Prostate gland (tissue), 2 donors: Measurements from ENCODE around the gene ZFHX3. TPM values are rescaled to one million over a fixed set of nuclear protein-coding genes. Genes with fewer than 3 reads are reported as not detected.

Experiments
- DNase-seq: peaks from one replicate; pipeline ENCODE4 v3.0.0-alpha.2; 2019; ENCODE audit warnings: low spot score
- H3K27ac ChIP-seq, 2 donors: fragments of 200-600 bp; sonication (generic); 2 replicates each; pipeline ENCODE4 v1.5.1; 2017 to 2019
- H3K27me3 ChIP-seq: fragments of 200-600 bp; sonication (generic); replicated peaks from 2 replicates; pipeline ENCODE4 v1.5.1; 2019; ENCODE audit not compliant: insufficient read depth
- H3K36me3 ChIP-seq, 2 donors: fragments of 200-600 bp; sonication (generic); 1 replicate in 1 of 2; 2 replicates in 1 of 2; pipeline versions ENCODE4 v1.5.1 to v1.8.1; 2017 to 2019
- H3K4me1 ChIP-seq: fragments of 200-600 bp; sonication (generic); replicated peaks from 2 replicates; pipeline ENCODE4 v1.5.1; 2019
- H3K4me3 ChIP-seq, 2 donors: fragments of 200-600 bp; sonication (generic); 2 replicates each; pipeline ENCODE4 v1.5.1; 2017 to 2019
- H3K9me3 ChIP-seq: fragments of 200-600 bp; sonication (generic); 2 replicates; pipeline ENCODE4 v1.5.1; 2017
- POLR2A ChIP-seq: fragments of 450-650 bp; IDR thresholded peaks from one replicate; pipeline ENCODE4 v1.6.1; 2016; ENCODE audit warnings: antibody characterized with exemption, mild to moderate bottlenecking
- POLR2AphosphoS5 ChIP-seq: sonication (generic); formaldehyde crosslinking; IDR thresholded peaks from one replicate; pipeline ENCODE4 v1.6.1; 2017; ENCODE audit warnings: antibody characterized with exemption
- WGBS: methylation state at CpG from one replicate; pipeline ENCODE4 v1.1.5; 2018; 5-methylcytosine and 5-hydroxymethylcytosine counted together
- intact Hi-C: fragments of 100-400 bp; cut with DNase I; formaldehyde crosslinking; loops from one replicate; pipeline ENCODE4 v1.14.2; 2022
- total RNA-seq, 2 donors: library from RNA; depleted of rRNA; stranded (reverse); fragments of >200 nt; gene quantifications; one replicate each; pipeline ENCODE4 v1.1.0, GENCODE V29; 2016
- TF ChIP-seq, protein P1 (sequence below), 4 experiments: fragments of 200-600 bp in 2 of 4; fragments of 450-650 bp in 2 of 4; sonication (generic) in 2 of 4; IDR thresholded peaks; 1 replicate in 3 of 4; 2 replicates in 1 of 4; pipeline ENCODE4 v1.5.1; 2016 to 2019; ENCODE audit warnings: antibody characterized with exemption in 4 of 4, mild to moderate bottlenecking in 2 of 4, moderate library complexity in 2 of 4

The ZFHX3 gene
- total RNA-seq, 2 donors from 2014 or later, result 51.1 to 53.9 TPM

DNA sequence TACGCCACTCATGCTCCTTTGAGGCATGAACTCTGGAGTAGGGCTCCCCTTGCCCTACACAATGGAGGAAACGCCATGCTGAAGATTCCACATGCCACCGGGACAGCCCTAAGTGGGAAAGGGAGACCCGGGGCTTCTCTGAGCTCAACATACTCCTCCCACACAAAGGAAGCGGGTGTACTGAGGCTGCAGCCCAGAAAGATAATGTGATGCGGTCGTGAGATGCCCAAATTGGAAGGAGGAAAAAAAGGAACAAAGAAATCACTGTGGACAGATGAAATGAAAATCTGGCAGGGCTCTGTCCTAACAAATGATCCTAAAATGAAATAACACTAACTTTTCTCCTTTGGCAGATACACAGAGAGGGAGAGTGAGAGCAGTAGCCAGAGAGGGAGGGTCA lies 182.1 kb downstream of the ZFHX3 start:
- no peaks in the 10 kb centered on the region for H3K4me1 ChIP-seq
- intact Hi-C loops, result no loop called here
- H3K27ac ChIP-seq, result no peak overlapping the region
- WGBS, result 87% methylated on average over 7 of the region's 7 CpGs
- H3K4me3 ChIP-seq, result no peak overlapping the region
- H3K9me3 ChIP-seq, result no peaks in the 10 kb centered on the region
- DNase-seq, result no peak
- no peaks in the 10 kb centered on the region for H3K36me3 ChIP-seq
- H3K27me3 ChIP-seq, result no peaks in the 10 kb centered on the region
- TF ChIP-seq, protein P1, sequence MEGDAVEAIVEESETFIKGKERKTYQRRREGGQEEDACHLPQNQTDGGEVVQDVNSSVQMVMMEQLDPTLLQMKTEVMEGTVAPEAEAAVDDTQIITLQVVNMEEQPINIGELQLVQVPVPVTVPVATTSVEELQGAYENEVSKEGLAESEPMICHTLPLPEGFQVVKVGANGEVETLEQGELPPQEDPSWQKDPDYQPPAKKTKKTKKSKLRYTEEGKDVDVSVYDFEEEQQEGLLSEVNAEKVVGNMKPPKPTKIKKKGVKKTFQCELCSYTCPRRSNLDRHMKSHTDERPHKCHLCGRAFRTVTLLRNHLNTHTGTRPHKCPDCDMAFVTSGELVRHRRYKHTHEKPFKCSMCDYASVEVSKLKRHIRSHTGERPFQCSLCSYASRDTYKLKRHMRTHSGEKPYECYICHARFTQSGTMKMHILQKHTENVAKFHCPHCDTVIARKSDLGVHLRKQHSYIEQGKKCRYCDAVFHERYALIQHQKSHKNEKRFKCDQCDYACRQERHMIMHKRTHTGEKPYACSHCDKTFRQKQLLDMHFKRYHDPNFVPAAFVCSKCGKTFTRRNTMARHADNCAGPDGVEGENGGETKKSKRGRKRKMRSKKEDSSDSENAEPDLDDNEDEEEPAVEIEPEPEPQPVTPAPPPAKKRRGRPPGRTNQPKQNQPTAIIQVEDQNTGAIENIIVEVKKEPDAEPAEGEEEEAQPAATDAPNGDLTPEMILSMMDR (IDR thresholded peaks at IDR 0.05), result no peak
- no peak for TF ChIP-seq POLR2A
- TF ChIP-seq POLR2AphosphoS5, result no peak

DNA sequence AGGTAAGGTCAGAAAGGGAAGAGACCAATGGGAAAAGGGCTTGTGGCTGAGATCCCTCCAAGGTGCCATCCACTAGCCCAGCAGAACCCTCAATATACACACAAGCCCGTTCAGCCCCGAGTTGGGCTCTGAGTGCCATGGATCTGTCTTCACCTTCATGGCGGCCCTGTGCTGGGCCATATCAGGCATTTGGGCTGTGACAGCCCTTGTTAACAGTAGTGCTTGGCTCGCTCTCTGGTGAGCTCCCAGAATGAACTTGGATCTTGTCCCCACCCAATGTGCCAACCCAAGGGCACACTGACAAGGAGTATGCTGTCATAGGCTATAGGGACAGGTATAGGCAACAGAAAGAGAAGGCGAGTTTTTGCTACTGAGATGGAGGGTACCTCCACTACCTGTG lies 182.7 kb downstream of the ZFHX3 start:
- no peaks in the 10 kb centered on the region for H3K27me3 ChIP-seq
- WGBS, result 92% methylated on average over 5 of the region's 5 CpGs
- H3K36me3 ChIP-seq, result no peaks in the 10 kb centered on the region
- DNase-seq, result no peak
- no peaks in the 10 kb centered on the region for H3K9me3 ChIP-seq
- intact Hi-C loops, result no loop called here
- no peak overlapping the region for H3K27ac ChIP-seq
- H3K4me3 ChIP-seq, result no peak overlapping the region
- H3K4me1 ChIP-seq, result no peaks in the 10 kb centered on the region
- TF ChIP-seq POLR2A, result no peak
- no peak for TF ChIP-seq POLR2AphosphoS5

DNA sequence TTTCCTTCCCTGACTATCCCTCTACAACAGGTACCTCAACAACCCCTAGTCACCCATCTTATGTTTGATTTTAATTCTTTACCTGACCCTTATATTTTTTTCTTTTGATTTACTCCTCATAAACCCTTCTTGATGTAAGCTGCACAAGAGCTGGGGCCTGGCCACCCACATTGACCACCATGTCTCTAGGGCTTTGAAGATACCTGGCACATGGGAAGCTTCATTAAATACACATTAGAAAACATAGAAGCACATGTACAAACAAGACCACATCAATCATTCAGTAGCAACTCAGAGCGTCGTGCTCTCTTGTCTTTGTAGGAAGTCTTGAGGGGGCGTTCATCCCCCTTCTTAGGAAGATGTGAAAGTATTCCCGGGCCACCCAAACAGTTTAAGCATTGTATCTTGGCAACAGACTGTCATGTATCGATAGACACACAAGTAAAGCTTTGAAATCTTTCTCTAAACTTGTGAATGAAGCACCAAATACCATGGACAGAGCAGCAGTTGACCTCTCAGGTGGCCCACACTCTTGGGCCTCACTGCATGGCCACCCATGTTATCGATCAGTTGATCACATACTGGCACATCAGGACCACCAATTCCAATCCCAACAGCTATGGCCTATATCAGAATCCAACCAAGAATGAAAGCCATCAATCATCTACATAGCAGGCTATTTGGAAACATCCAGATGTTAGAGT lies 183.6 kb downstream of the ZFHX3 start:
- H3K4me3 ChIP-seq, result no peak overlapping the region
- intact Hi-C loops, result no loop called here
- TF ChIP-seq, protein P1 (IDR thresholded peaks at IDR 0.05), result no peak
- TF ChIP-seq POLR2AphosphoS5 (no peak), POLR2A (no peak)
- no peak overlapping the region for H3K27ac ChIP-seq
- no peaks in the 10 kb centered on the region for H3K36me3 ChIP-seq
- WGBS, result 66% methylated on average over 6 of the region's 6 CpGs
- no peak for DNase-seq
- H3K9me3 ChIP-seq, result no peaks in the 10 kb centered on the region
- no peaks in the 10 kb centered on the region for H3K27me3 ChIP-seq
- peaks cover 3% of the 10 kb centered on the region for H3K4me1 ChIP-seq

DNA sequence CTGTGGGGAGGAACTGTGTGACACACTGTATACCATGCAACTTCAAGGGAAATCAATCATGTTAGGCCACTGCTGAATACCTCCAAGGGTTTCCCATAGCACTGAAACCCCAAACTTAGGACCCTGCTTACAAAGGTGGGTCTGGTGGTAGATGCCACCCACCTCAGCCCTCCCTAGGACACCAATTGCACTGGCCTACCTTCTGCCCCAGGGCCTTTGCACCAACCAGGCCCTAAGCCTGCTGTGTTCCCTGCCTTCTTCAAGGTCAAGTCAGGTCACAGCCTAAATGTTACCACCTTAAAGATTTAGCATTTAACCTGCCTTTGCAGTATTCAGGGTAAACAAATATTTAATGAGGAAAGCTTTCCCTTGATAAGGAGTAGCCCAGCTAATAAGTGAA lies 185.8 kb downstream of the ZFHX3 start:
- TF ChIP-seq, protein P1 (IDR thresholded peaks at IDR 0.05), result no peak
- TF ChIP-seq POLR2AphosphoS5 (no peak), POLR2A (no peak)
- Histone ChIP-seq H3K36me3 (no peaks in the 10 kb centered on the region), H3K27ac (no peak overlapping the region), H3K4me3 (no peak overlapping the region), H3K27me3 (no peaks in the 10 kb centered on the region), H3K9me3 (no peaks in the 10 kb centered on the region), H3K4me1 (peaks cover 9% of the 10 kb centered on the region)
- intact Hi-C loops, result no loop called here
- no peak for DNase-seq

DNA sequence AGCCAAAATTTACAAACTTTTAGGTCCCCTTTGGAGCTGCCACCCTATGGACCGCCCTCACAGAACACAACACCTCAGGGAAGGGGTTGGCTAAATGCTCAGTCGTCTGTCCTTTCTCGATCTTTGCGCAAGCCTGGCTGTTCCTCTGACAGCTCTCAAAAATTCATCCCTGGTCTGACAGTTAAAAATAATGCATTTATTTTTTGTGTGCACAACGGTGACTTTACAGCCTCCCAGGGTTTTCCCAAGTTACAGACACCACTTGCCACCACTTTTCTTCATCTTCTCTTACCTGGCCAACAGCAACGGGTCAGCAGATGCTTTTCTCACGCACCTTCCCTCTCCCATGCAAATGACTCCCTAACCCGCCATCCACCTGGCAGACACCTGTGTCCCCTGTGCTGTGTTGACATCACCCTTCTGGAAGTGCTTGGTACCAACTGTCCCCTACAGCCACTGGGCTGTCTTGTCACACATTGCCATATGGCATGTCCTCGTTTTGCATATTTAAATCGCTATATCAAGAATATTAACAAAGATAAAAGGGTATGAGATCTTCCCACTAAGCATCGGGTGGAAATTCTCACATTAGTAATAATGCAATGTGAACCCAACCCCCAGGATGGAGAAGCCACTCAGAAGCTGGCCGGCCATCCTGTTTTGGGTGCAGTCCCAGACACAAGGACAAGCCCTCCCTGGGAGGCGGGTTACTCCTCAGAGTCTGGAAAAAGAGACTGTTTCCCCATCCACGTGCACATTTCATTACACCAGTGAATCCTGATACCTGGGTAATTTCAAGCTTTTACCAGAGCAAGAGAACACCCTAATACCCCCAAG lies 187.0 kb downstream of the ZFHX3 start:
- no peaks in the 10 kb centered on the region for H3K36me3 ChIP-seq
- no peaks in the 10 kb centered on the region for H3K27me3 ChIP-seq
- WGBS, result 78% methylated on average over 14 of the region's 14 CpGs
- peaks cover 9% of the 10 kb centered on the region for H3K4me1 ChIP-seq
- no peak for TF ChIP-seq POLR2A
- TF ChIP-seq, protein P1 (IDR thresholded peaks at IDR 0.05), result no peak
- no peak for TF ChIP-seq POLR2AphosphoS5
- peak overlapping the region in 1 of 2 donors; percentile 73 for H3K27ac ChIP-seq
- no peak overlapping the region for H3K4me3 ChIP-seq
- H3K9me3 ChIP-seq, result no peaks in the 10 kb centered on the region
- DNase-seq, result no peak
- intact Hi-C loops, result no loop called here
